GM18909 (cell line): ENCODE data around the gene PDF.

Source experiments
- ATAC-seq: cut with Tn5 transposase; IDR thresholded peaks from one replicate; pipeline ENCODE4 v1.9.1; 2021; ENCODE audit warnings: mild to moderate bottlenecking; ENCODE audit not compliant: unreplicated experiment, poor library complexity

Gene PDF

DNA sequence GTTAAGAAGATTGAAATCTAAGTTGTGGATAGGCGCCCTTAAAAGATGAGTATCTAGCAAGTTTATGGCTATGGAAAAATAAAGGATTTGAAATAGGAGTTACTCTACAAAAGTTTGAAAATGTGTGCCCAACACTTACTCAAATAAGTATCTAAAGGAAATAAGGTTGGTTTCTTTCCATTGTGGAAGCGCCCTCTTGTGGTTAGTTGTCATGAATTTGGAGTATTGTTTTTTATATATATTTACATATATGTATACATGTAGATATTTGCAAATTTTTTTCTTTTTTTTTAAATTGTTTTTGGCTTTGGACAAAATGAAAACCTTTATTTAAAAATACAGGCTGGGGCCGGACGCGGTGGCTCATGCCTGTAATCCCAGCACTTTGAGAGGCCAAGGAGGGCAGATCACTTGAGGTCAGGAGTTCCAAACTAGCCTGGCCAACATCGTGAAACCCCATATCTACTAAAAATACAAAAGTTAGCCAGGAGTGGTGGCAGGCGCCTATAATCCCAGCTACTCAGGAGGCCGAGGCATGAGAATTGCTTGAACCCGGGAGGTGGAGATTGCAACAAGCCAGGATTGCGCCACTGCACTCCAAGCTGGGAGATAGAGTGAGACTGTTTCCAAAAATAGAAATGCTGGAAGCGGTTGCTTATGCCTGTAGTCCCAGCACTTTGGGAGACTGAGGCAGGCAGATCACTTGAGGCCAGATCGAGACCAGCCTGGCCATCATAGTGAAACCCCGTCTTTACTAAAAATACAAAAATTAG, 43.3 kb downstream of the PDF start:
- ATAC-seq: no peak

DNA sequence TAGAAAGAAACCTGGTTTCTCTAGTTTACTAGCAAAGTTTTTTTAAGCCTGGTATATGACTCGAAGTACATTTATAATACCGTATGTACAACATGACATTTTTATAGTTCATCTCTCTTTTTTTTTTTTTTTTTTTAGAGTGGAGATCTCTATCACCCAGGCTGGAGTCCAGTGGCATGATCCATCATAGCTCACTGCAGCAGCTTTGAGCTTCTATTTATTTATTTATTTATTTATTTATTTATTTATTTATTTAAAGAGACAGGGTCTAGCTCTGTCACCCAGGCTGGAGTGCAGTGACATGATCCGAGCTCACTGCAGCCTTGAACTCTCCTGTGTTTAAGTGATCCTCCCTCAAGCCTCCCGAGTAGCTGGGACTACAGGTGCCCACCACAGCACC, 45.1 kb downstream of the PDF start:
- ATAC-seq: no peak

DNA sequence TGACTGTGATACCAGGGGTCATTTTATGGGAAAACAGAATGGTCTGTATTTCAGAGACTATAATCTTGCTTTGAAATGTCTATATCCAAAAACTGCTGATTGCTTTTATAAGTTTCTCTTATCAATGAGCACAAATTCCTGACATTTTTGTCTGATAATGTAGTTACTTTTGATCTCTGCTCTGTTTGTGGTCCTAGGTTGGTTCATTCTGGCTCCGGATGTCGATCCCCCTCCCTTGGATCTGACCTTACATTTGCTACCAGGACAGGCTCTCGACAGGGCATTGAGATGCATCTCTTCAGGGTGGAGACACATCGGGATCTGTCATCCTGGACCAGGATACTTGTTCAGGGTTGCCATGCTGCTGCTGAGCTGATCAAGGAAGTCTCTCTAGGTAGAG, 46.5 kb downstream of the PDF start:
- ATAC-seq: no peak

DNA sequence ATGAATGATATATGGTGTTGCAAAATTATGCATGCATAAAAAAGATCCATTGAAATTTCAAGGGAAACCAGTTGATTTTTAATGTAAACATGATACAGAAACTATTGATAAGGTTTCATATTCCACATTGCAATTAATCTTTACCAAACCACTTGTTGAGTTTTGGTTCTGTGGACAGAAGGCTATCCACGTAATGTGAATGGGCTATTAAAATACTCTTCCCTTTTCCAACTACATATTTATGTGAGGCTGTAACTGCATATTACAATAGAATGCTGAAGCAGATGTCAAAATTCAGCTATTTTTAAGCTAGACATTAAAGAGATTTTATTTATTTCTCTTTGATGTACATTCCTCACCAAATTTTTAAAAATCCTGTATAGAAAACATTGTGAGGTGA, 53.0 kb downstream of the PDF start:
- no peak for ATAC-seq
